Left ventricle myocardium inferior (tissue), 1 donor: ENCODE data around the gene SAA4. TPM values are rescaled to one million over a fixed set of nuclear protein-coding genes. Genes with fewer than 3 reads are reported as not detected.
"Not testable (repeated sequence)": the region's sequence is repeated elsewhere in the genome, so short reads cannot be mapped to it uniquely, and the experiment has no call there.

ENCODE experiments used
- DNase-seq: peaks from one replicate; pipeline ENCODE4 v3.0.0-alpha.2; 2020
- H3K27ac ChIP-seq: fragments of 200-600 bp; replicated peaks from 2 replicates; pipeline ENCODE4 v1.8.0; 2021
- H3K27me3 ChIP-seq: fragments of 200-600 bp; 2 replicates; pipeline ENCODE4 v1.8.0; 2021; ENCODE audit warnings: low read depth
- H3K36me3 ChIP-seq: fragments of 200-600 bp; 2 replicates; pipeline ENCODE4 v1.8.0; 2021
- H3K4me1 ChIP-seq: fragments of 200-600 bp; 2 replicates; pipeline ENCODE4 v1.8.0; 2021
- H3K4me3 ChIP-seq: fragments of 200-600 bp; 2 replicates; pipeline ENCODE4 v1.8.0; 2021; ENCODE audit warnings: mild to moderate bottlenecking, moderate library complexity
- H3K9me3 ChIP-seq: fragments of 200-600 bp; replicated peaks from 2 replicates; pipeline ENCODE4 v1.8.0; 2021
- CTCF ChIP-seq: fragments of 200-600 bp; IDR thresholded peaks from 2 replicates; pipeline ENCODE4 v1.8.0; 2021; ENCODE audit warnings: antibody characterized with exemption, mild to moderate bottlenecking, borderline replicate concordance
- intact Hi-C: fragments of 100-400 bp; cut with micrococcal nuclease; formaldehyde crosslinking; loops from one replicate; pipeline ENCODE4 v1.11.0; 2022
- total RNA-seq: library from RNA; stranded (reverse); fragmentation: NEBNext Ultra II Directional; extraction: Animal tissue kit (Norgen Biotek cat#: 25700); gene quantifications from one replicate; pipeline ENCODE4 v1.2.1, GENCODE V29; 2021
- donor health status: DM: no; HTN: yes; CAD: no; lungs with severe emphysema.

The SAA4 gene
- total RNA-seq, 1 donor from 2014 or later = not detected

- no peaks in the 10 kb centered on the region for H3K9me3 ChIP-seq
- no peaks in the 10 kb centered on the region for H3K4me1 ChIP-seq
- intact Hi-C loops = no loop called here
- no peak for TF ChIP-seq CTCF
- no peaks in the 10 kb centered on the region for H3K36me3 ChIP-seq
- no peak overlapping the region for H3K27ac ChIP-seq
- H3K4me3 ChIP-seq = no peak overlapping the region
- DNase-seq = no peak
- H3K27me3 ChIP-seq = no peaks in the 10 kb centered on the region
These were observed 34.6 kb upstream of the SAA4 start for GRCh38 chr11:18271206-18271605.

DNA sequence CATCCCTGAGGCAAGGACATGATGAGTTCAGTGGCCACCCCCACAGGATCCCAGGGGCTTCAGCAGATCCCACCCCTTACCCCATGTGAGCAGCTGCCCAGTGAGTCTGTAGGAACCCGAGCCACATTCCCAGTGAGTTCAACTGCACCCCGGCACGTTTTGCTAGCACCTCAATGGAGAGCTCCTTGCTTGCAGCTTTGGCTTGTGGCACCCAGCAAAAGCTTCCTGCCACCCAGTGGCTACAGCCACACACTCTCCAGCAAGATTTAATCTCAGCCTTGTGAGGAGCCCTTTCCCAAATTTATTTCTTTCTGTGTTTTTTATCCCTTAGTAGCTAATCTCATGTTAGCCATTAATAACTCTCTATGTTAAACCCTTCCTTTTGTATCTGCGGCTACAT lies 33.5 kb upstream of the SAA4 start:
- Histone ChIP-seq H3K27ac (no peak overlapping the region), H3K27me3 (peaks cover 5% of the 10 kb centered on the region), H3K4me3 (no peak overlapping the region), H3K4me1 (no peaks in the 10 kb centered on the region), H3K9me3 (no peaks in the 10 kb centered on the region), H3K36me3 (no peaks in the 10 kb centered on the region)
- TF ChIP-seq CTCF = no peak
- intact Hi-C loops = no loop called here
- no peak for DNase-seq

DNA sequence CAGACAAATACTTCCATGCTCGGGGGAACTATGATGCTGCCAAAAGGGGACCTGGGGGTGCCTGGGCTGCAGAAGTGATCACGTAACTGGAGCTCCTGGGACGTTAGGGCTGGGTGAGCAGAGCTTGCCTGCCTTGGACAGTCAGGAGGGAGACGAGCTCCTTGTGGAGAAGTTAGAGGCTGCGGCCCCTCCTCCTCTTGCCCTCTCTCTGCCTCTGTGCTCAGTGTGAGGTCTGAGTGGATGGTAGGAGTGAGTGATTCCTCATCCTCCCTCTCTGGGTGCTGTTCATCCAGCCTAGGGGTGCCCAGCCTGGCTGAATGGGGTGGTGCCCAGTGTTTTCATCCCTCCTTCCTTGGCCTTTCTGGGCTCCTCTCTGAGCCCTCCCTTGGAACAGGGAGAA lies 32.6 kb upstream of the SAA4 start:
- H3K4me3 ChIP-seq, H3K4me1 ChIP-seq, intact Hi-C loops, H3K27me3 ChIP-seq, H3K36me3 ChIP-seq, DNase-seq, H3K27ac ChIP-seq, H3K9me3 ChIP-seq: not testable (repeated sequence)

DNA sequence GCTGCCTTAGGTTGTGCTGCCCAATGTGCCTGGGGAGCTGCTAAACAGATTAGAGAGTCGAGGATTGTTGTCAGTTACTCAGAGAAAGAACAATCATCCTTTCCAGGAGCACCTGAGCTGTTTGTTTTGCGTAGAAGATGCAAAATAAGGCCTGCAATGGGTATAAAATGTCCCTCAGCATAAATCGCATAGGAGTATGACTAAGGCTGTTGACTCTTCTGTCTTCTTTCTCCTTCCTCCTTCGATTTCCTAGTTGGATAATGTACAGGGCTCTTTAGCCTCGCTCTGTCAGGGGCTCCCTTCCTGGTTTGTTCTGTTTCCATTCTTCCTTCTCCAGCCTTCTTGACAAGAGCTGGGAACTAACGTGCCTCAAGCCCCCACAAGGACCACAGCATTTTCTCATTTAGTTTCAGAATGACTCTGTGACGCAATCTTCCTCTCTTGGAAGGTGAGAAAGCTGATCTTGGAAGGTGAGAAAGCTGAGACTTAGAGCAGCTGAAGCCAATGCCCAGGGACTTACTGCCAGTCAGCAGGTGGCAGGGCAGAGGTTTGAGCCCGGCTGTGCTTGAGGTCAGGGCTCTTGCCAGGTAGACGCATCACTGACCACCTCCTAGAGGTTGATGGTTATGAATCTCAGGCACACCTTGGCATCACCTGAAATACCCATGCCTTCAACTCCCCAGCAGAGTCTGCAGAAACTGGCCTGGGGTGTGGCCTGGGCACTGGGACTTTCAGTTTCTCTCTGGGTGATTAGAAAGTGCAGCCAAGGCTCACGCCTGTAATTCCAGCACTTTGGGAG lies 30.9 kb upstream of the SAA4 start:
- H3K27ac ChIP-seq, DNase-seq, H3K36me3 ChIP-seq, H3K9me3 ChIP-seq, H3K4me3 ChIP-seq, H3K27me3 ChIP-seq, intact Hi-C loops, H3K4me1 ChIP-seq: not testable (repeated sequence)

DNA sequence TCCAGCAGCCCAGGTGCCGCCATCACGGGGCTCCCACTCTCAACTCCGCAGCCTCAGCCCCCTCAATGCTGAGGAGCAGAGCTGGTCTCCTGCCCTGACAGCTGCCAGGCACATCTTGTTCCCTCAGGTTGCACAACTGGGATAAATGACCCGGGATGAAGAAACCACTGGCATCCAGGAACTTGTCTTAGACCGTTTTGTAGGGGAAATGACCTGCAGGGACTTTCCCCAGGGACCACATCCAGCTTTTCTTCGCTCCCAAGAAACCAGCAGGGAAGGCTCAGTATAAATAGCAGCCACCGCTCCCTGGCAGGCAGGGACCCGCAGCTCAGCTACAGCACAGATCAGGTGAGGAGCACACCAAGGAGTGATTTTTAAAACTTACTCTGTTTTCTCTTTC lies 29.3 kb upstream of the SAA4 start, which contains the start of gene SAA1:
Gene SAA1 (plus strand): TSS at position 316 of the 400 bp plus-strand sequence. CDS start 624 bp downstream, outside the sequence.
- no peak for TF ChIP-seq CTCF
- peaks cover 14% of the 10 kb centered on the region for H3K27me3 ChIP-seq
- H3K27ac ChIP-seq = no peak within 1 kb of the TSS
- intact Hi-C loops = no loop called here
- no peak for DNase-seq
- H3K36me3 ChIP-seq = no peaks in the 10 kb centered on the region
- H3K4me3 ChIP-seq = no peak within 1 kb of the TSS
- no peaks in the 10 kb centered on the region for H3K4me1 ChIP-seq
- H3K9me3 ChIP-seq = no peaks in the 10 kb centered on the region

- intact Hi-C loops = no loop called here
- Histone ChIP-seq H3K27ac (no peak overlapping the region), H3K4me1 (no peaks in the 10 kb centered on the region)
These were observed 28.3 kb upstream of the SAA4 start for GRCh38 chr11:18264677-18265555.

More at GRCh38 chr11:18264677-18265555, 28.3 kb upstream of the SAA4 start:
- no peaks in the 10 kb centered on the region for H3K9me3 ChIP-seq
- H3K4me3 ChIP-seq = no peak overlapping the region
- H3K27me3 ChIP-seq = peaks cover 17% of the 10 kb centered on the region
- H3K36me3 ChIP-seq = no peaks in the 10 kb centered on the region
- no peak for DNase-seq
- TF ChIP-seq CTCF = no peak
